ENCODE measurements around the gene ABCG5.

The ABCG5 gene

DNA sequence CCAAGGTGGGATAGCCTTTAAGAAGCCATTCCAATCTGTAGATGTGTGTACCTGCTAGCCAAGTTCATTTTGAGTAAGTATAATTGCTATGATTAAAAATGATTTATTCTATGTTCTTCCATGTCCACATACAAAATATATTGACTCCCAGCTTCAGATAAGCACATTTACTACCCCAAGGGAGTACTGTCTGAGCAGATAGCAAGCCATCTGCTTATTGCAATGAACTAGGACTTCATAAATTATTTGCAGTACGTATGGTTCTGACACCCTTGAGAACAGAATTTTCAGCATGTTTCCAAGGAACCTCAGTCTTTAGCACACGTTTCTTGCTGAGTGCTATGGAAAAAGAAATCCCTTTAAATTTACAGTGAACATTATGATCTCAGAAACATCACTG, 28.2 kb downstream of the ABCG5 start:
- no peak overlapping the region for H2AFZ ChIP-seq (ENCODE audit: low read length)
- no peak for DNase-seq
- H3K4me1 ChIP-seq (ENCODE audit: low read length) = no peaks in the 10 kb centered on the region
- H3K9me3 ChIP-seq (replicated peaks; ENCODE audit: insufficient read depth, low read length) = no peaks in the 10 kb centered on the region
- H4K20me1 ChIP-seq (ENCODE audit: insufficient read depth, low read length) = no peaks in the 10 kb centered on the region
- TF ChIP-seq, protein P1, sequence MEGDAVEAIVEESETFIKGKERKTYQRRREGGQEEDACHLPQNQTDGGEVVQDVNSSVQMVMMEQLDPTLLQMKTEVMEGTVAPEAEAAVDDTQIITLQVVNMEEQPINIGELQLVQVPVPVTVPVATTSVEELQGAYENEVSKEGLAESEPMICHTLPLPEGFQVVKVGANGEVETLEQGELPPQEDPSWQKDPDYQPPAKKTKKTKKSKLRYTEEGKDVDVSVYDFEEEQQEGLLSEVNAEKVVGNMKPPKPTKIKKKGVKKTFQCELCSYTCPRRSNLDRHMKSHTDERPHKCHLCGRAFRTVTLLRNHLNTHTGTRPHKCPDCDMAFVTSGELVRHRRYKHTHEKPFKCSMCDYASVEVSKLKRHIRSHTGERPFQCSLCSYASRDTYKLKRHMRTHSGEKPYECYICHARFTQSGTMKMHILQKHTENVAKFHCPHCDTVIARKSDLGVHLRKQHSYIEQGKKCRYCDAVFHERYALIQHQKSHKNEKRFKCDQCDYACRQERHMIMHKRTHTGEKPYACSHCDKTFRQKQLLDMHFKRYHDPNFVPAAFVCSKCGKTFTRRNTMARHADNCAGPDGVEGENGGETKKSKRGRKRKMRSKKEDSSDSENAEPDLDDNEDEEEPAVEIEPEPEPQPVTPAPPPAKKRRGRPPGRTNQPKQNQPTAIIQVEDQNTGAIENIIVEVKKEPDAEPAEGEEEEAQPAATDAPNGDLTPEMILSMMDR (IDR thresholded peaks at IDR 0.05; ENCODE audit: low read length) = no peak
- TF ChIP-seq EZH2 (optimal IDR thresholded peaks at IDR 0.05; ENCODE audit: low read depth, low read length) (no peak), EZH2phosphoT487 (IDR thresholded peaks at IDR 0.05; ENCODE audit: low read length) (no peak)
- H3K4me2 ChIP-seq (ENCODE audit: low read depth, low read length) = no peak overlapping the region
- no peaks in the 10 kb centered on the region for H3K36me3 ChIP-seq (replicated peaks; ENCODE audit: insufficient read depth, low read length)
- no peaks in the 10 kb centered on the region for H3K9me2 ChIP-seq (replicated peaks; ENCODE audit: insufficient read depth, low read length)
- no peak overlapping the region for H3K27ac ChIP-seq (ENCODE audit: low read length)
- no peaks in the 10 kb centered on the region for H3K79me2 ChIP-seq (ENCODE audit: low read length)
- H3K9ac ChIP-seq (ENCODE audit: low read length) = no peak overlapping the region
- H3F3A ChIP-seq (ENCODE audit: insufficient read depth, low read length) = no peaks in the 10 kb centered on the region
- H3K4me3 ChIP-seq (ENCODE audit: low read length) = no peak overlapping the region
- no peaks in the 10 kb centered on the region for H3K27me3 ChIP-seq (replicated peaks; ENCODE audit: insufficient read depth, low read length)

DNA sequence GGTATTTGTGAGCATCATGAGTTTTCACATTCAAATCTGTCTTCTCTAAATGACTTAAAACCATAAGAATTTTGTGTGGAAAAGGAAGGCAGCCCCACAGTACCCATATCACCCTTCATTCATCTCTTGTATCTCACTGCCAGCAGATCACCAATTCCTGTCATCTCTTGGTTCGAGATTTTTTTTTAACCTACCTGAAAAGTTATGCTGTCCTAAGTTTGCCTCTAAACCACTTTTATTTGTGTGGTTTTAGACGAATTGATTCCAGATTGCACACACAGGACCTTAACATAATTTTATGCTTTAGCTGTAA, 32.0 kb downstream of the ABCG5 start:
- Histone ChIP-seq H3K4me2 (ENCODE audit: low read depth, low read length) (no peak overlapping the region), H3K9me3 (replicated peaks; ENCODE audit: insufficient read depth, low read length) (no peaks in the 10 kb centered on the region), H3K79me2 (ENCODE audit: low read length) (no peaks in the 10 kb centered on the region), H3F3A (ENCODE audit: insufficient read depth, low read length) (no peaks in the 10 kb centered on the region), H3K27me3 (replicated peaks; ENCODE audit: insufficient read depth, low read length) (no peaks in the 10 kb centered on the region), H3K36me3 (replicated peaks; ENCODE audit: insufficient read depth, low read length) (no peaks in the 10 kb centered on the region), H3K9ac (ENCODE audit: low read length) (no peak overlapping the region), H3K9me2 (replicated peaks; ENCODE audit: insufficient read depth, low read length) (no peaks in the 10 kb centered on the region), H3K4me1 (ENCODE audit: low read length) (no peaks in the 10 kb centered on the region), H3K4me3 (ENCODE audit: low read length) (no peak overlapping the region), H3K27ac (ENCODE audit: low read length) (no peak overlapping the region), H4K20me1 (ENCODE audit: insufficient read depth, low read length) (no peaks in the 10 kb centered on the region), H2AFZ (ENCODE audit: low read length) (no peak overlapping the region)
- TF ChIP-seq EZH2 (optimal IDR thresholded peaks at IDR 0.05; ENCODE audit: low read depth, low read length) = no peak
- no peak for DNase-seq

DNA sequence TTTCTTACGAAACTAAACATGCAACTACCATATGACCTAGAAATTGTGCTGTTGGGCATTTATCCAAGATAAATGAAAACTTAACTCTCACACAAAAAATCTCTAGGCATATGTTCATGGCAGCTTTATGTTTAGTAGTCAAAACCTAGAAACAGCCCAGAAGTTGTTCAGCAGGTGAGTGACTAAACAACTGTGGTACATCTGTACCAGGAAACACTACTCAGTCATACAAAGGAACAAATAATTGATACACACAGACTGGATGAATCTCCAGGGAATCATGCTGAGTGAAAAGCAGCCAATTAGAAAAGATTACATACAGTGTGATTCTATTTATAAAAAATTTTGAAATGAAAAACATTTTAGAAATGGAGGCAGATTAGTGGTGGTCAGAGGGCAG, 35.5 kb downstream of the ABCG5 start:
- DNase-seq = no peak

DNA sequence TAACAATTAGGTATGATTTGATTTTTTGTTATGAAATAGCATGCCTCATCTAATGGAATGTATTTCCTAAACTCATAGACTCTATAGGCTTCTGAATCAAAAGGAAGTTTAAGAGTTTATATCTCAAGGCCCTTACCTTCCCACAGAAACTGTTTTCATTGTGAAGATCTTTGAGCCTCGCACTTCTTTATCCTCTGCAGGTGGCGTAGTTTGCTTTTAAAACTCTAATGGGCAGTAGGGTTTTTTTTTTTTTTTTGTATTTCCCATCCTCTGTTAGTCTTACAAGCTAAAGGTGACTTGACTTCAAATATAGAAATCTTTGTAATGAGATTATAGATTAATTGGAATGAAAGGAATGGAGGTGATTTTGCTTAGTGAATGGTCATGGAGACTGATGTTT, 36.5 kb downstream of the ABCG5 start:
- Histone ChIP-seq H3K4me2 (ENCODE audit: low read depth, low read length) (no peak overlapping the region), H4K20me1 (ENCODE audit: insufficient read depth, low read length) (no peaks in the 10 kb centered on the region), H3K9me2 (replicated peaks; ENCODE audit: insufficient read depth, low read length) (no peaks in the 10 kb centered on the region), H3K27me3 (replicated peaks; ENCODE audit: insufficient read depth, low read length) (no peaks in the 10 kb centered on the region), H3K27ac (ENCODE audit: low read length) (no peak overlapping the region), H3K79me2 (ENCODE audit: low read length) (no peaks in the 10 kb centered on the region), H2AFZ (ENCODE audit: low read length) (no peak overlapping the region), H3K4me3 (ENCODE audit: low read length) (no peak overlapping the region), H3K4me1 (ENCODE audit: low read length) (no peaks in the 10 kb centered on the region), H3K9ac (ENCODE audit: low read length) (no peak overlapping the region), H3K9me3 (replicated peaks; ENCODE audit: insufficient read depth, low read length) (no peaks in the 10 kb centered on the region), H3K36me3 (replicated peaks; ENCODE audit: insufficient read depth, low read length) (no peaks in the 10 kb centered on the region), H3F3A (ENCODE audit: insufficient read depth, low read length) (no peaks in the 10 kb centered on the region)
- no peak for TF ChIP-seq EZH2phosphoT487 (IDR thresholded peaks at IDR 0.05; ENCODE audit: low read length)
- no peak for TF ChIP-seq EZH2 (optimal IDR thresholded peaks at IDR 0.05; ENCODE audit: low read depth, low read length)
- TF ChIP-seq, protein P1 (IDR thresholded peaks at IDR 0.05; ENCODE audit: low read length) = no peak
- no peak for DNase-seq

More for the DNA sequence above, 35.5 kb downstream of the ABCG5 start:
- Histone ChIP-seq H3K9me2 (replicated peaks; ENCODE audit: insufficient read depth, low read length) (no peaks in the 10 kb centered on the region), H3F3A (ENCODE audit: insufficient read depth, low read length) (no peaks in the 10 kb centered on the region), H2AFZ (ENCODE audit: low read length) (no peak overlapping the region), H3K27ac (ENCODE audit: low read length) (no peak overlapping the region), H4K20me1 (ENCODE audit: insufficient read depth, low read length) (no peaks in the 10 kb centered on the region), H3K4me3 (ENCODE audit: low read length) (no peak overlapping the region), H3K9ac (ENCODE audit: low read length) (no peak overlapping the region), H3K27me3 (replicated peaks; ENCODE audit: insufficient read depth, low read length) (no peaks in the 10 kb centered on the region), H3K36me3 (replicated peaks; ENCODE audit: insufficient read depth, low read length) (no peaks in the 10 kb centered on the region), H3K79me2 (ENCODE audit: low read length) (no peaks in the 10 kb centered on the region), H3K4me1 (ENCODE audit: low read length) (no peaks in the 10 kb centered on the region), H3K9me3 (replicated peaks; ENCODE audit: insufficient read depth, low read length) (no peaks in the 10 kb centered on the region), H3K4me2 (ENCODE audit: low read depth, low read length) (no peak overlapping the region)
- TF ChIP-seq, protein P1 (IDR thresholded peaks at IDR 0.05; ENCODE audit: low read length) = no peak
- TF ChIP-seq EZH2 (optimal IDR thresholded peaks at IDR 0.05; ENCODE audit: low read depth, low read length) = no peak
- no peak for TF ChIP-seq EZH2phosphoT487 (IDR thresholded peaks at IDR 0.05; ENCODE audit: low read length)

Data from MM.1S (cell line).